Transverse colon (tissue), 4 donors: Measurements from ENCODE around the gene KIAA1328. TPM values are rescaled to one million over a fixed set of nuclear protein-coding genes. Genes with fewer than 3 reads are reported as not detected.

ENCODE experiments used
- DNase-seq: peaks from one replicate; pipeline ENCODE4 v3.0.0-alpha.2; 2019
- H3K27ac ChIP-seq, 4 donors: fragments of 200-600 bp; sonication (generic); 2 replicates each; pipeline ENCODE4 v1.5.1; 2016 to 2018; ENCODE audit warnings: inconsistent platforms in 4 of 4
- H3K27me3 ChIP-seq: fragments of 200-600 bp; sonication (generic); 2 replicates; pipeline ENCODE4 v1.5.1; 2017; ENCODE audit warnings: inconsistent platforms
- H3K36me3 ChIP-seq, 4 donors: fragments of 200-600 bp; sonication (generic); 2 replicates each; pipeline ENCODE4 v1.5.1; 2017 to 2019; ENCODE audit warnings: inconsistent platforms in 4 of 4
- H3K4me1 ChIP-seq, 4 donors: fragments of 200-600 bp; sonication (generic); 2 replicates each; pipeline ENCODE4 v1.5.1; 2017 to 2020; ENCODE audit warnings: inconsistent platforms in 4 of 4
- H3K4me3 ChIP-seq, 4 donors: fragments of 200-600 bp; sonication (generic); 1 replicate in 1 of 4; 2 replicates in 3 of 4; pipeline versions ENCODE4 v1.5.1 to v1.6.1; 2017 to 2019; ENCODE audit warnings: inconsistent platforms in 4 of 4
- H3K9me3 ChIP-seq, 2 donors: fragments of 200-600 bp; sonication (generic); 2 replicates each; pipeline ENCODE4 v1.5.1; 2017 to 2019; ENCODE audit warnings: inconsistent platforms in 2 of 2
- EP300 ChIP-seq: sonication (generic); formaldehyde crosslinking; IDR thresholded peaks from one replicate; pipeline ENCODE4 v1.6.1; 2017; ENCODE audit warnings: antibody characterized with exemption, low read depth
- POLR2A ChIP-seq: fragments of 450-650 bp; IDR thresholded peaks from one replicate; pipeline ENCODE4 v1.6.1; 2016; ENCODE audit warnings: antibody characterized with exemption, mild to moderate bottlenecking, moderate library complexity
- POLR2AphosphoS5 ChIP-seq, 3 donors: sonication (generic); formaldehyde crosslinking; IDR thresholded peaks; one replicate each; pipeline ENCODE4 v1.6.1; 2016; ENCODE audit warnings: antibody characterized with exemption in 3 of 3
- WGBS, 2 donors: methylation state at CpG; one replicate each; pipeline ENCODE4 v1.1.5; 2018; ENCODE audit warnings: low coverage in 1 of 2; 5-methylcytosine and 5-hydroxymethylcytosine counted together
- in situ Hi-C, 4 donors: fragments of 200-750 bp; cut with MboI; loops; one replicate each; pipeline versions ENCODE4 v1.15.0 to v1.15.1; 2017; ENCODE audit warnings: low sequenced_read_pairs in 3 of 4, low pct_ligation_motif_present in 1 of 4, low pct_unique_long_range_greater_than_20kb in 1 of 4
- intact Hi-C: fragments of 100-400 bp; cut with DNase I; formaldehyde crosslinking; loops from one replicate; pipeline ENCODE4 v1.15.1; 2023; ENCODE audit warnings: low total_unique reads
- total RNA-seq, 4 donors: library from RNA; depleted of rRNA; stranded (reverse); fragments of >200 nt; gene quantifications; one replicate each; pipeline ENCODE4 v1.1.0, GENCODE V29; 2016
- TF ChIP-seq, protein P1 (sequence below), 5 experiments: fragments of 200-600 bp in 3 of 5; fragments of 450-650 bp in 2 of 5; sonication (generic) in 3 of 5; IDR thresholded peaks; 1 replicate in 2 of 5; 2 replicates in 3 of 5; pipeline ENCODE4 v1.5.1; 2016 to 2017; ENCODE audit warnings: antibody characterized with exemption in 5 of 5, inconsistent platforms in 3 of 5, mild to moderate bottlenecking in 2 of 5, moderate library complexity in 1 of 5

Gene KIAA1328
- total RNA-seq, 4 donors from 2014 or later: 3.6 to 14.3 (median 11.3) TPM

DNA sequence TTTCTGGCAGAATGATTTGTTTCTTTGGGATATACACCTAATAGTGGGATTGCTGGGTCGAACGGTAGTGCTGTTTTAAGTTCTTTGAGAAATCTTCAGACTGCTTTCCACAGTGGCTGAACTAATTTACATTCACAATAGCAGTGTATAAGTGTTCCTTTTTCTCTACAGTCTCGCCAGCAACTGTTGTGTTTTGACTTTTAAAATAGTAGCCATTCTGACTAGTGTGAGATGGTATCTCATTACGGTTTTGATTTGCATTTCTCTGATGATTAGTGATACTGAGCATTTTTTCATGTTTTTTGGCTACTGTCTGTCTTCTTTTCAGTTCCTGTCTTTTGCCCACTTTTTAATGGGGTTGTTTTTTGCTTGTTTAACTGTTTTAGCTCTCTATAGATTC is 306.2 kb downstream of the KIAA1328 start:
- no peak for DNase-seq
- Histone ChIP-seq H3K27me3 (no peaks in the 10 kb centered on the region), H3K4me1 (no peaks in the 10 kb centered on the region), H3K4me3 (no peak overlapping the region), H3K9me3 (no peaks in the 10 kb centered on the region), H3K27ac (no peak overlapping the region), H3K36me3 (no peaks in the 10 kb centered on the region)
- WGBS, 2 donors: 75 to 83% methylated on average over 4 of the region's 4 CpGs
- intact Hi-C loops: no loop called here
- TF ChIP-seq, protein P1, sequence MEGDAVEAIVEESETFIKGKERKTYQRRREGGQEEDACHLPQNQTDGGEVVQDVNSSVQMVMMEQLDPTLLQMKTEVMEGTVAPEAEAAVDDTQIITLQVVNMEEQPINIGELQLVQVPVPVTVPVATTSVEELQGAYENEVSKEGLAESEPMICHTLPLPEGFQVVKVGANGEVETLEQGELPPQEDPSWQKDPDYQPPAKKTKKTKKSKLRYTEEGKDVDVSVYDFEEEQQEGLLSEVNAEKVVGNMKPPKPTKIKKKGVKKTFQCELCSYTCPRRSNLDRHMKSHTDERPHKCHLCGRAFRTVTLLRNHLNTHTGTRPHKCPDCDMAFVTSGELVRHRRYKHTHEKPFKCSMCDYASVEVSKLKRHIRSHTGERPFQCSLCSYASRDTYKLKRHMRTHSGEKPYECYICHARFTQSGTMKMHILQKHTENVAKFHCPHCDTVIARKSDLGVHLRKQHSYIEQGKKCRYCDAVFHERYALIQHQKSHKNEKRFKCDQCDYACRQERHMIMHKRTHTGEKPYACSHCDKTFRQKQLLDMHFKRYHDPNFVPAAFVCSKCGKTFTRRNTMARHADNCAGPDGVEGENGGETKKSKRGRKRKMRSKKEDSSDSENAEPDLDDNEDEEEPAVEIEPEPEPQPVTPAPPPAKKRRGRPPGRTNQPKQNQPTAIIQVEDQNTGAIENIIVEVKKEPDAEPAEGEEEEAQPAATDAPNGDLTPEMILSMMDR (IDR thresholded peaks at IDR 0.05): no peak
- no peak for TF ChIP-seq POLR2A
- TF ChIP-seq POLR2AphosphoS5 (IDR thresholded peaks at IDR 0.05): no peak
- no peak for TF ChIP-seq EP300
- in situ Hi-C loops: no loop called here

DNA sequence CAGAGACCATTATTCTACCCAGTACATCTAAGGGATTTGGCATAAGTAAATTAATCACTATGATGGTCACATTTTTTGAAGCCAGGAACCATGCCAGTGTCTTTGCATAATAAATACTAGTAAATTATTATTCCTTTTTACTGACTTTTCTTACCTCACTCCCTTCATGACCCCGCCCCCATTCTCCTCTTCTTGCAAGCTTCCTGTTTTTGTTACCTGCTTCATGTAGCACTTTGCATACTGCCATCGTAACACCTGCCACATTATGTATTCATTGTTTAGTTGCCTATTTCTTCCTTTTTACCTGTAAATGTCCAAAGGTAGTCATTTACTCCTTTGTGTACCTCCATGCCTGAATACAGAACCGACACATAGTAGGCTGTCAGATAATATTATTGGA is 309.5 kb downstream of the KIAA1328 start:
- Histone ChIP-seq H3K27me3 (no peaks in the 10 kb centered on the region), H3K4me3 (no peak overlapping the region), H3K9me3 (no peaks in the 10 kb centered on the region), H3K4me1 (no peaks in the 10 kb centered on the region), H3K27ac (no peak overlapping the region), H3K36me3 (no peaks in the 10 kb centered on the region)
- TF ChIP-seq, protein P1 (IDR thresholded peaks at IDR 0.05): no peak
- TF ChIP-seq POLR2AphosphoS5 (IDR thresholded peaks at IDR 0.05): no peak
- no peak for TF ChIP-seq POLR2A
- TF ChIP-seq EP300: no peak
- 81 to 90% methylated on average over 3 of the region's 3 CpGs for WGBS, 2 donors
- in situ Hi-C loops: no loop called here
- intact Hi-C loops: no loop called here
- no peak for DNase-seq

DNA sequence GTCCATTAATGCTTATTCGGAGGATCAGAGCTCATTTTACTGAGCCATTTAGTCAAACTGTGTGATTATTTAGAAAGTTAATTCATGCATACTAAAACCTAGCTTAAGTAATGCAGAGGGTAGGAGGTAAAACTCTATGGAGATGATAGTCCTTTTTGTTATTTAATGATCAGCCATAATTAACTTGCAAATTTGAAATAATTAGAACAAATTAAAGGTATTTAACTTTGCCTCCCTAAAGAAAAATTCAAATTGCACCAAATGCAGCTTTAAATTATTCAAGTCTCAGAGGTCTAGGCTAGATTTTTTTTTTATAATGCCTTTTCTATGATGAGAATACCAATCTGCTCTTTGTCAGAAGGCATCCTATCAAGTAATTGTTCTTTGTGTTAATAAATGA is 310.9 kb downstream of the KIAA1328 start:
- Histone ChIP-seq H3K4me1 (no peaks in the 10 kb centered on the region), H3K27ac (no peak overlapping the region), H3K9me3 (no peaks in the 10 kb centered on the region), H3K4me3 (no peak overlapping the region), H3K27me3 (no peaks in the 10 kb centered on the region), H3K36me3 (no peaks in the 10 kb centered on the region)
- WGBS, 2 donors: 89 to 94% methylated on average over 1 of the region's 1 CpG
- in situ Hi-C loops (no loop called here), intact Hi-C loops (no loop called here)
- TF ChIP-seq EP300: no peak
- TF ChIP-seq POLR2AphosphoS5 (IDR thresholded peaks at IDR 0.05): no peak
- no peak for TF ChIP-seq POLR2A
- DNase-seq: no peak

DNA sequence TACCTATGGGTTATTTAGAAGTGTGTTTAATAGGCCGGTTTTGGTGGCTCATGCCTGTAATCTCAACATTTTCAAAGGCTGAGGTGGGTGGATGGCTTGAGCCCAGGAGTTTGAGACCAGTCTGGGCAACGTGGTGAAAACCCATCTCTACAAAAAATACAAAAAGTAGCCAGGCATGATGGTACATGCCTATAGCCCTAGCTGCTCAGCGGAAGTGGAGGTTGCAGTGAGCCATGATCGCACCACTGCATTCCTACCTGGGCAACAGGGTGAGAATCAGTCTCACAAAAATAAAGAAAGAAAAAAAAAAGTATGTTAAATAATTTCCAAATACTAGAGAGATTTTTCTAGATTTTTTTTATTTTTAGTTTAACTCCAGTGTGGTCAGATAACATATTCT is 316.0 kb downstream of the KIAA1328 start:
- no peak overlapping the region for H3K27ac ChIP-seq
- TF ChIP-seq EP300 (no peak), POLR2AphosphoS5 (IDR thresholded peaks at IDR 0.05) (no peak), POLR2A (no peak)
- TF ChIP-seq, protein P1 (IDR thresholded peaks at IDR 0.05): no peak
- H3K36me3 ChIP-seq: no peaks in the 10 kb centered on the region
- no peaks in the 10 kb centered on the region for H3K27me3 ChIP-seq
- in situ Hi-C loops (no loop called here), intact Hi-C loops (no loop called here)
- H3K9me3 ChIP-seq: no peaks in the 10 kb centered on the region
- H3K4me1 ChIP-seq: no peaks in the 10 kb centered on the region
- no peak overlapping the region for H3K4me3 ChIP-seq
- DNase-seq: no peak
- 88 to 89% methylated on average over 4 of the region's 4 CpGs for WGBS, 2 donors

- in situ Hi-C loops: no loop called here
- Histone ChIP-seq H3K36me3 (no peaks in the 10 kb centered on the region), H3K27ac (no peak overlapping the region), H3K27me3 (no peaks in the 10 kb centered on the region), H3K4me1 (peaks cover 0 to 11% (median 4%) of the 10 kb centered on the region in 4 donors), H3K9me3 (no peaks in the 10 kb centered on the region), H3K4me3 (no peak overlapping the region)
- TF ChIP-seq, protein P1 (IDR thresholded peaks at IDR 0.05): no peak
- TF ChIP-seq POLR2AphosphoS5 (IDR thresholded peaks at IDR 0.05) (no peak), POLR2A (no peak)
- intact Hi-C loops: no loop called here
- 8 to 55% methylated on average over 3 to 7 of the region's 7 CpGs for WGBS, 2 donors
- DNase-seq: no peak
Measured at GRCh38 chr18:37156330-37156942, 327.5 kb downstream of the KIAA1328 start.
